GM21515 (cell line): ENCODE measurements around the gene PPFIA1.

Experiments
- ATAC-seq: cut with Tn5 transposase; IDR thresholded peaks from one replicate; pipeline ENCODE4 v1.9.1; 2021; ENCODE audit not compliant: unreplicated experiment

PPFIA1 gene

DNA sequence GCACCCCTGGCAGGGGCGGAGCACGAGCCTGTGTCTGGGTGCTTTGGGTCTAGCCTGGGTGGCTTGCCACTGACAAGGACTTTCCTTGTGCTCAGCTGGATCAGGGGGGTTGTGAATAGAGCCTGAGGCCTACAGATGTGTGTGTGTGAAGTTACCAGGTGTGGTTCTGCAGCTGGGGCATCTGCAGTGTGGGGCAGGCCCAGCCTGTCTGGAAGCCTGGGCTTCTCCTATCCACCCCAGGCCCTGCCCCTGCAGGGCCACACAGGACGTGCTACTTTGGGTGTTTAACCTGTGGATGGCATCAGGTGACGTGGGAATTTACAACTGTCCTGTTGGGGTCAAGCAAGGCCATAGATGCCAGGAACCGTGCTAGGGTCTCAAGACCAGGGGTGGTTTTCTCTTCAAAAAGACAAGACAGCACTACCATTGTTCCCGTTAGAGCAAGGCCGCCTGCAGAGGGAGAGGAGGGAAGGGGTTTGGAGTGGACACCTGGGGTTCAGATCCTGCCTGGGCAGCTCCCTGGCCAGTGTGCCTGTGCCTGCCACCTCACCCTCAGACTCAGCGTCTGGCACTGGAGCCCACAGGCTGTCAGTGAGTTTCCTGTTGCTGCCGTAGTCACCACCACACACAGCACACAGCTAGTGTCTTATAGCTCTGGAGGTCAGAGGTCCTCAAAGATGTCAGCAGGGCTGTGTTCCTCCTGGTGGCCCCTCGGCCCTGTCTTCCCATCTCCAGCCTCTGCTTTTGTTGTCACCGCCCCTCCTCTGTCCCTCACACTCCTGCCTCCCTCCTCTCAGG lies 159.4 kb downstream of the PPFIA1 start:
- ATAC-seq, result no peak

GRCh38 chr11:70430671-70431574 lies 160.4 kb downstream of the PPFIA1 start:
- no peak for ATAC-seq

DNA sequence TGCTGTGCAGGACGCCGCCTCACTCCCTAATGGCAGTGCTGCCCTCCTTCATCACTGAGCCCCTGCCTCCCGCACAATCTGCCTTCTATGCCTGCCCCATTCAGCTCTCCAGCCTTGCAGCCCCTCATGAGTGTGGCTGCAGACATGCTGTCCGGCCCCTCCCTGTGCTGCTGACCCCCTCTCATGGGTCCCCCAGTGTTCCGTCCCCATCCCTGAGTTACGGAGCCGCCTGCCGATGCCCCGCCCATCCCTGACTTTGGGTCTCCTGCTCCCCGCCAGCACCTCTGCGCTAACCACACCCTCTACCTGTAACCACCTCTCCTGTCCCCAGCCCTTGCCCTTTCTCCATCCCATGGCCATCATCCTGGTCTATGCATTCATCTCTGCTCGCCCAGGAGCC lies 161.1 kb downstream of the PPFIA1 start:
- no peak for ATAC-seq

DNA sequence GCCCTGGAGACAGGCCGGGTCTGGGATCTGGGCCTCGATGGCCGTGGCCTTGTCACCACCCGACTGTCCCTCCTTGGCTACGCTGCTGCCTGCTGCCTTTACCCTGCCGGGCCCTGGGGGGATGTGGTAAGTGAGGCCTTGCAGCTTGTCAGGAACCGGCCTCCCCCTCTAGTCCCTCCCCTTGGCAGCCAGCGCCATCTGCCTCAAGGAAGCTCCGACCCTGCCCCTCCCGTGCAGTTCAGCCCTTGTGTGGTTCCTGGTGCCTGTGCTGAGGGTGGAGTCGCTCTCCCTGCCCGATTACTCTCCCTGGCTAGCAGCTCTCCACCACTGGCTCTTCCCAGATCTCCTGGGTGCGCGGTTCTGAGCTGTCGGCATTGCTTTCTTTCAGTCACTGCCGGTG lies 161.6 kb downstream of the PPFIA1 start:
- ATAC-seq, result no peak

DNA sequence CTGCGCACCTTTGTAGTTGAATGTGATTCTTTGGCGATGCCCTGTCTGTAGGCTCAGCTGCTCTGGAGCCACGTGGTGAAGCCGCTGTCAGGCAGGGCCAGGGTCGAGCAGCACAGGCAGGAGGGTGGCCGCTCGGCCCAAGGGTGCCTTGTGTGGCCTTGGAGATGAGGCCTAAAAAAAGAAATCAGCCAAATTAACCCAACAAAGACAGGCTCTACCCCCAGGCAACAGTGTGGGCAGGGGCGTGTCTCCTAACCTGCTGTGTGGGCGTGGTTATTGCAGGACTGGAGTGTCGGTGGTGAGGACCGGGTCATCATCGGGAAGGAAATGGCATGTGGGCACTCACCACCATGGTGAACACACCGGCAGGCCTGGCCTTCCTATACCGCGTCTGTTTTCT lies 162.1 kb downstream of the PPFIA1 start:
- ATAC-seq, result no peak

GRCh38 chr11:70433038-70433437 lies 162.5 kb downstream of the PPFIA1 start:
- ATAC-seq, result no peak

- ATAC-seq, result no peak
Observed at GRCh38 chr11:70433526-70433925, 163.0 kb downstream of the PPFIA1 start.
